HS-27A (cell line): ENCODE measurements around the gene GIN1.

ENCODE experiments used
- DNase-seq: peaks from one replicate; pipeline ENCODE4 v3.0.0-alpha.2; 2012; ENCODE audit warnings: low read depth, missing footprints

Gene GIN1

GRCh38 chr5:103036601-103037000, 83.3 kb downstream of the GIN1 start:
- DNase-seq, result no peak
